Measurements from ENCODE around the gene ERBB4. TPM values are rescaled to one million over a fixed set of nuclear protein-coding genes. Genes with fewer than 3 reads are reported as not detected.
"Not testable (repeated sequence)": the region's sequence is repeated elsewhere in the genome, so short reads cannot be mapped to it uniquely, and the experiment has no call there.

Gene ERBB4
- total RNA-seq, 2 experiments from 2014 or later = not detected

- ChIA-PET POLR2A (no interaction called here), CTCF (no interaction called here)
- H3K27me3 Mint-ChIP-seq (ENCODE audit: low read depth) = no peaks in the 10 kb centered on the region
- no peak overlapping the region for H3K4me3 Mint-ChIP-seq
- ATAC-seq = no peak
- no peak for DNase-seq
- H3K4me1 Mint-ChIP-seq (ENCODE audit: low read depth) = no peaks in the 10 kb centered on the region
- no peaks in the 10 kb centered on the region for H3K9me3 Mint-ChIP-seq (ENCODE audit: insufficient read depth)
- H3K36me3 Mint-ChIP-seq (ENCODE audit: low read depth) = no peaks in the 10 kb centered on the region
- no peak overlapping the region for H3K27ac Mint-ChIP-seq
Observed at GRCh38 chr2:212208467-212208866, 330.1 kb downstream of the ERBB4 start.

GRCh38 chr2:212197776-212198175, 340.8 kb downstream of the ERBB4 start:
- Mint-ChIP-seq H3K36me3 (ENCODE audit: low read depth) (no peaks in the 10 kb centered on the region), H3K27me3 (ENCODE audit: low read depth) (no peaks in the 10 kb centered on the region), H3K4me3 (no peak overlapping the region), H3K27ac (no peak overlapping the region), H3K4me1 (ENCODE audit: low read depth) (no peaks in the 10 kb centered on the region), H3K9me3 (ENCODE audit: insufficient read depth) (no peaks in the 10 kb centered on the region)
- ChIA-PET POLR2A (no interaction called here), CTCF (no interaction called here)
- no peak for ATAC-seq
- no peak for DNase-seq

GRCh38 chr2:212195626-212196025, 343.0 kb downstream of the ERBB4 start:
- Mint-ChIP-seq H3K9me3 (ENCODE audit: insufficient read depth) (no peaks in the 10 kb centered on the region), H3K4me3 (no peak overlapping the region), H3K27me3 (ENCODE audit: low read depth) (no peaks in the 10 kb centered on the region), H3K36me3 (ENCODE audit: low read depth) (no peaks in the 10 kb centered on the region), H3K4me1 (ENCODE audit: low read depth) (no peaks in the 10 kb centered on the region), H3K27ac (no peak overlapping the region)
- ChIA-PET POLR2A (no interaction called here), CTCF (no interaction called here)
- no peak for DNase-seq
- no peak for ATAC-seq

- no peak for DNase-seq
- no peaks in the 10 kb centered on the region for H3K36me3 Mint-ChIP-seq (ENCODE audit: low read depth)
- ChIA-PET CTCF (interaction anchor here (0.6 kb wide), 1 partner anchor 17 kb away, joined by 3 read pairs; no protein-coding TSS in a partner anchor), POLR2A (no interaction called here)
- no peaks in the 10 kb centered on the region for H3K9me3 Mint-ChIP-seq (ENCODE audit: insufficient read depth)
- no peak for ATAC-seq
- no peaks in the 10 kb centered on the region for H3K27me3 Mint-ChIP-seq (ENCODE audit: low read depth)
- no peak overlapping the region for H3K27ac Mint-ChIP-seq
- no peak overlapping the region for H3K4me3 Mint-ChIP-seq
- no peaks in the 10 kb centered on the region for H3K4me1 Mint-ChIP-seq (ENCODE audit: low read depth)
Observed at GRCh38 chr2:212194396-212194795, 344.2 kb downstream of the ERBB4 start.

GRCh38 chr2:212193803-212194202, 344.8 kb downstream of the ERBB4 start:
- DNase-seq = no peak
- POLR2A ChIA-PET = no interaction called here
- Mint-ChIP-seq H3K4me1 (ENCODE audit: low read depth) (no peaks in the 10 kb centered on the region), H3K9me3 (ENCODE audit: insufficient read depth) (no peaks in the 10 kb centered on the region), H3K4me3 (no peak overlapping the region), H3K27ac (no peak overlapping the region), H3K27me3 (ENCODE audit: low read depth) (no peaks in the 10 kb centered on the region), H3K36me3 (ENCODE audit: low read depth) (no peaks in the 10 kb centered on the region)
- CTCF ChIA-PET = no interaction called here
- ATAC-seq = no peak

- CTCF ChIA-PET = no interaction called here
- Mint-ChIP-seq H3K4me1 (ENCODE audit: low read depth) (no peaks in the 10 kb centered on the region), H3K9me3 (ENCODE audit: insufficient read depth) (no peaks in the 10 kb centered on the region), H3K27ac (no peak overlapping the region), H3K36me3 (ENCODE audit: low read depth) (no peaks in the 10 kb centered on the region), H3K27me3 (ENCODE audit: low read depth) (no peaks in the 10 kb centered on the region), H3K4me3 (no peak overlapping the region)
- no peak for ATAC-seq
- DNase-seq = no peak
- POLR2A ChIA-PET = no interaction called here
Observed at GRCh38 chr2:212193056-212193455, 345.5 kb downstream of the ERBB4 start.

- POLR2A ChIA-PET, ATAC-seq, H3K4me3 Mint-ChIP-seq: not testable (repeated sequence)
Observed at GRCh38 chr2:212191438-212191837, 347.2 kb downstream of the ERBB4 start.

GRCh38 chr2:212186166-212186565, 352.4 kb downstream of the ERBB4 start:
- Mint-ChIP-seq H3K27ac (no peak overlapping the region), H3K4me1 (ENCODE audit: low read depth) (no peaks in the 10 kb centered on the region), H3K4me3 (no peak overlapping the region), H3K36me3 (ENCODE audit: low read depth) (no peaks in the 10 kb centered on the region), H3K9me3 (ENCODE audit: insufficient read depth) (no peaks in the 10 kb centered on the region), H3K27me3 (ENCODE audit: low read depth) (no peaks in the 10 kb centered on the region)
- ATAC-seq = no peak
- CTCF ChIA-PET = no interaction called here
- no peak for DNase-seq
- POLR2A ChIA-PET = no interaction called here

More at GRCh38 chr2:212191438-212191837, 347.2 kb downstream of the ERBB4 start:
- H3K27me3 Mint-ChIP-seq (ENCODE audit: low read depth); H3K9me3 Mint-ChIP-seq (ENCODE audit: insufficient read depth); DNase-seq; CTCF ChIA-PET; H3K4me1 Mint-ChIP-seq (ENCODE audit: low read depth); H3K36me3 Mint-ChIP-seq (ENCODE audit: low read depth); H3K27ac Mint-ChIP-seq: not testable (repeated sequence)

GRCh38 chr2:212181646-212182045, 357.0 kb downstream of the ERBB4 start:
- H3K4me1 Mint-ChIP-seq (ENCODE audit: low read depth) = no peaks in the 10 kb centered on the region
- no peak for DNase-seq
- ChIA-PET CTCF (no interaction called here), POLR2A (no interaction called here)
- H3K9me3 Mint-ChIP-seq (ENCODE audit: insufficient read depth) = no peaks in the 10 kb centered on the region
- no peaks in the 10 kb centered on the region for H3K36me3 Mint-ChIP-seq (ENCODE audit: low read depth)
- H3K27me3 Mint-ChIP-seq (ENCODE audit: low read depth) = no peaks in the 10 kb centered on the region
- ATAC-seq = no peak
- no peak overlapping the region for H3K27ac Mint-ChIP-seq
- no peak overlapping the region for H3K4me3 Mint-ChIP-seq

- DNase-seq = no peak
- H3K27me3 Mint-ChIP-seq (ENCODE audit: low read depth) = no peaks in the 10 kb centered on the region
- no peaks in the 10 kb centered on the region for H3K9me3 Mint-ChIP-seq (ENCODE audit: insufficient read depth)
- no peak overlapping the region for H3K4me3 Mint-ChIP-seq
- ChIA-PET CTCF (no interaction called here), POLR2A (no interaction called here)
- no peak for ATAC-seq
- no peak overlapping the region for H3K27ac Mint-ChIP-seq
- no peaks in the 10 kb centered on the region for H3K36me3 Mint-ChIP-seq (ENCODE audit: low read depth)
- H3K4me1 Mint-ChIP-seq (ENCODE audit: low read depth) = no peaks in the 10 kb centered on the region
Observed at GRCh38 chr2:212180408-212181083, 358.1 kb downstream of the ERBB4 start.

GRCh38 chr2:212177724-212178123, 360.9 kb downstream of the ERBB4 start:
- DNase-seq (no peak), ATAC-seq (no peak)
- Mint-ChIP-seq H3K9me3 (ENCODE audit: insufficient read depth) (no peaks in the 10 kb centered on the region), H3K4me1 (ENCODE audit: low read depth) (no peaks in the 10 kb centered on the region), H3K27ac (no peak overlapping the region), H3K4me3 (no peak overlapping the region), H3K36me3 (ENCODE audit: low read depth) (no peaks in the 10 kb centered on the region), H3K27me3 (ENCODE audit: low read depth) (no peaks in the 10 kb centered on the region)
- ChIA-PET CTCF (interaction anchor here (0.6 kb wide), 1 partner anchor 17 kb away, joined by 3 read pairs; no protein-coding TSS in a partner anchor), POLR2A (no interaction called here)

- H3K4me1 Mint-ChIP-seq (ENCODE audit: low read depth) = no peaks in the 10 kb centered on the region
- H3K4me3 Mint-ChIP-seq = no peak overlapping the region
- H3K27me3 Mint-ChIP-seq (ENCODE audit: low read depth) = no peaks in the 10 kb centered on the region
- H3K36me3 Mint-ChIP-seq (ENCODE audit: low read depth) = no peaks in the 10 kb centered on the region
- POLR2A ChIA-PET = no interaction called here
- ATAC-seq = no peak
- no peak overlapping the region for H3K27ac Mint-ChIP-seq
- CTCF ChIA-PET = no interaction called here
- no peaks in the 10 kb centered on the region for H3K9me3 Mint-ChIP-seq (ENCODE audit: insufficient read depth)
- DNase-seq = no peak
Observed at GRCh38 chr2:212176151-212176550, 362.5 kb downstream of the ERBB4 start.

All from activated CD8-positive, alpha-beta T cell treated with anti-CD3 and anti-CD28 coated beads, Interleukin-2, amount 10 ng/mL, durations not matched to agents 7 days and 5 days (primary cell).